WTC11 (cell line): Measurements from ENCODE around the gene HTR3B.

Experiments used
- CTCF ChIP-seq: fragments of 200-600 bp; IDR thresholded peaks from 2 replicates; pipeline ENCODE4 v1.8.0; 2022; ENCODE audit warnings: antibody characterized with exemption
- ESRRA ChIP-seq: sonication (generic); formaldehyde crosslinking; IDR thresholded peaks from 2 replicates; pipeline ENCODE4 v1.8.1; 2022; ENCODE audit warnings: mild to moderate bottlenecking, missing genetic modification reagents, borderline replicate concordance
- MLX ChIP-seq: sonication (generic); formaldehyde crosslinking; IDR thresholded peaks from 2 replicates; pipeline ENCODE4 v1.8.1; 2023; ENCODE audit warnings: mild to moderate bottlenecking, missing genetic modification reagents, moderate library complexity
- MYBL2 ChIP-seq: sonication (generic); formaldehyde crosslinking; IDR thresholded peaks from 2 replicates; pipeline ENCODE4 v1.8.1; 2023; ENCODE audit warnings: mild to moderate bottlenecking, moderate library complexity, missing genetic modification reagents
- PREB ChIP-seq: sonication (generic); formaldehyde crosslinking; IDR thresholded peaks from 2 replicates; pipeline ENCODE4 v1.8.1; 2022; ENCODE audit warnings: mild to moderate bottlenecking, missing genetic modification reagents, moderate library complexity, borderline replicate concordance
- SMAD3 ChIP-seq: sonication (generic); formaldehyde crosslinking; IDR thresholded peaks from 2 replicates; pipeline ENCODE4 v1.8.0; 2022; ENCODE audit warnings: missing genetic modification reagents, mild to moderate bottlenecking, borderline replicate concordance
- SMAD4 ChIP-seq: sonication (generic); formaldehyde crosslinking; IDR thresholded peaks from 2 replicates; pipeline ENCODE4 v1.8.0; 2022; ENCODE audit warnings: mild to moderate bottlenecking, missing genetic modification reagents
- SOX15 ChIP-seq: fragments of 250-450 bp; sonication (Bioruptor Pico); IDR thresholded peaks from 2 replicates; pipeline ENCODE4 v1.9.0; 2021; ENCODE audit warnings: mild to moderate bottlenecking
- SP1 ChIP-seq: sonication (generic); formaldehyde crosslinking; conservative IDR thresholded peaks from 2 replicates; pipeline ENCODE4 v1.8.1; 2022; ENCODE audit warnings: missing genetic modification reagents
- ZNF138 ChIP-seq: sonication (generic); formaldehyde crosslinking; conservative IDR thresholded peaks from 2 replicates; pipeline ENCODE4 v1.8.1; 2022; ENCODE audit warnings: mild to moderate bottlenecking, moderate library complexity, missing genetic modification reagents
- TF ChIP-seq, protein P1 (sequence below): fragments of 250-450 bp; sonication (Bioruptor Pico); IDR thresholded peaks from 2 replicates; pipeline ENCODE4 v2.1.2; 2022; ENCODE audit warnings: mild to moderate bottlenecking, moderate library complexity
- TF ChIP-seq, protein P2 (sequence below): sonication (generic); formaldehyde crosslinking; IDR thresholded peaks from 2 replicates; pipeline ENCODE4 v1.8.1; 2022; ENCODE audit warnings: missing genetic modification reagents, borderline replicate concordance
- TF ChIP-seq, protein P3 (sequence below): sonication (generic); formaldehyde crosslinking; IDR thresholded peaks from 2 replicates; pipeline ENCODE4 v1.8.1; 2023; ENCODE audit warnings: mild to moderate bottlenecking, missing genetic modification reagents

- TF ChIP-seq, protein P1, sequence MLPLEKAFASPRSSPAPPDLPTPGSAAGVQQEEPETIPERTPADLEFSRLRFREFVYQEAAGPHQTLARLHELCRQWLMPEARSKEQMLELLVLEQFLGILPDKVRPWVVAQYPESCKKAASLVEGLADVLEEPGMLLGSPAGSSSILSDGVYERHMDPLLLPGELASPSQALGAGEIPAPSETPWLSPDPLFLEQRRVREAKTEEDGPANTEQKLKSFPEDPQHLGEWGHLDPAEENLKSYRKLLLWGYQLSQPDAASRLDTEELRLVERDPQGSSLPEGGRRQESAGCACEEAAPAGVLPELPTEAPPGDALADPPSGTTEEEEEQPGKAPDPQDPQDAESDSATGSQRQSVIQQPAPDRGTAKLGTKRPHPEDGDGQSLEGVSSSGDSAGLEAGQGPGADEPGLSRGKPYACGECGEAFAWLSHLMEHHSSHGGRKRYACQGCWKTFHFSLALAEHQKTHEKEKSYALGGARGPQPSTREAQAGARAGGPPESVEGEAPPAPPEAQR = no peak
- no peak for TF ChIP-seq CTCF
- TF ChIP-seq ESRRA (CRISPR knock-in tag) = no peak
- TF ChIP-seq SMAD4 (CRISPR knock-in tag) = no peak
- TF ChIP-seq, protein P2, sequence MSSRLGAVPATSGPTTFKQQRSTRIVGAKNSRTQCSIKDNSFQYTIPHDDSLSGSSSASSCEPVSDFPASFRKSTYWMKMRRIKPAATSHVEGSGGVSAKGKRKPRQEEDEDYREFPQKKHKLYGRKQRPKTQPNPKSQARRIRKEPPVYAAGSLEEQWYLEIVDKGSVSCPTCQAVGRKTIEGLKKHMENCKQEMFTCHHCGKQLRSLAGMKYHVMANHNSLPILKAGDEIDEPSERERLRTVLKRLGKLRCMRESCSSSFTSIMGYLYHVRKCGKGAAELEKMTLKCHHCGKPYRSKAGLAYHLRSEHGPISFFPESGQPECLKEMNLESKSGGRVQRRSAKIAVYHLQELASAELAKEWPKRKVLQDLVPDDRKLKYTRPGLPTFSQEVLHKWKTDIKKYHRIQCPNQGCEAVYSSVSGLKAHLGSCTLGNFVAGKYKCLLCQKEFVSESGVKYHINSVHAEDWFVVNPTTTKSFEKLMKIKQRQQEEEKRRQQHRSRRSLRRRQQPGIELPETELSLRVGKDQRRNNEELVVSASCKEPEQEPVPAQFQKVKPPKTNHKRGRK (CRISPR knock-in tag) = no peak
- no peak for TF ChIP-seq MLX
- TF ChIP-seq SOX15 (CRISPR knock-in tag) = no peak
- no peak for TF ChIP-seq PREB
- no peak for TF ChIP-seq MYBL2 (CRISPR knock-in tag)
- no peak for TF ChIP-seq SMAD3
- TF ChIP-seq, protein P3, sequence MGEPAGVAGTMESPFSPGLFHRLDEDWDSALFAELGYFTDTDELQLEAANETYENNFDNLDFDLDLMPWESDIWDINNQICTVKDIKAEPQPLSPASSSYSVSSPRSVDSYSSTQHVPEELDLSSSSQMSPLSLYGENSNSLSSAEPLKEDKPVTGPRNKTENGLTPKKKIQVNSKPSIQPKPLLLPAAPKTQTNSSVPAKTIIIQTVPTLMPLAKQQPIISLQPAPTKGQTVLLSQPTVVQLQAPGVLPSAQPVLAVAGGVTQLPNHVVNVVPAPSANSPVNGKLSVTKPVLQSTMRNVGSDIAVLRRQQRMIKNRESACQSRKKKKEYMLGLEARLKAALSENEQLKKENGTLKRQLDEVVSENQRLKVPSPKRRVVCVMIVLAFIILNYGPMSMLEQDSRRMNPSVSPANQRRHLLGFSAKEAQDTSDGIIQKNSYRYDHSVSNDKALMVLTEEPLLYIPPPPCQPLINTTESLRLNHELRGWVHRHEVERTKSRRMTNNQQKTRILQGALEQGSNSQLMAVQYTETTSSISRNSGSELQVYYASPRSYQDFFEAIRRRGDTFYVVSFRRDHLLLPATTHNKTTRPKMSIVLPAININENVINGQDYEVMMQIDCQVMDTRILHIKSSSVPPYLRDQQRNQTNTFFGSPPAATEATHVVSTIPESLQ = no peak
- TF ChIP-seq ZNF138 (CRISPR knock-in tag) = no peak
- TF ChIP-seq SP1 (CRISPR knock-in tag) = no peak
Observed at GRCh38 chr11:113904379-113905101, at the start of gene HTR3B.
